ENCODE data around the gene TCEANC2.
"Not testable (repeated sequence)": the region's sequence is repeated elsewhere in the genome, so short reads cannot be mapped to it uniquely, and the experiment has no call there.

The TCEANC2 gene

DNA sequence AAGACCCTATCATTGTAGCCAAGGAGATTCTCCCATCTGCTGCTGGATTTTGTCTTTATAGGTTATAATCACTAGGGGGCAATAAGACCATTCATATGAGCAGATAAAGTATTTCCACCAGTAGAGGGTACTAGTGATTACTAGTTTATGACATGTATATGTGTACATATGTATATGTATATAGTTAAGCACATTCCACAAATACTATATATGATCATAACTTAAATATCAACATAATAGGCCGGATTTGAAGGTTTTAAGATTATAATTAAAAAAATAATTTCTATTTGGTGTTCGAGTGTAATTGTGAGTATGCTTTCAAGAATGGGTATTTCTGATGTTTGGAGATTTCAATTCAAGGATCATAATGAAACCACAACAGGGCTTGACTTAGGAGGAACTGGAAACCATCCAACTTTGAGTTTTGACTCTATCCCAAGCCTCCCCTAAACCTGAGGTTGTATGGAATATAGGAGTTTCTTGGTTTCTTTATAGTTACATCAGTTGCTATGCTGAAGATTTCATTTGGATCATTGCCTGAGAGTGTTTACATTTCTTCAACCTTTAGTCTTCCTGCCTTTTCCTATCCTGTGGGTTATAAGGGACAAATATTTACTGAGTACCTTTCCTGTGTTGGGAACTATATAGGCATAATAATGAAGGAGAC is 16.9 kb downstream of the TCEANC2 start:
- Histone ChIP-seq H3K36me3 (ENCODE audit: control insufficient read depth, insufficient read depth, low read length) (no peaks in the 10 kb centered on the region), H3K27me3 (ENCODE audit: control insufficient read depth, insufficient read depth, low read length) (no peaks in the 10 kb centered on the region)

DNA sequence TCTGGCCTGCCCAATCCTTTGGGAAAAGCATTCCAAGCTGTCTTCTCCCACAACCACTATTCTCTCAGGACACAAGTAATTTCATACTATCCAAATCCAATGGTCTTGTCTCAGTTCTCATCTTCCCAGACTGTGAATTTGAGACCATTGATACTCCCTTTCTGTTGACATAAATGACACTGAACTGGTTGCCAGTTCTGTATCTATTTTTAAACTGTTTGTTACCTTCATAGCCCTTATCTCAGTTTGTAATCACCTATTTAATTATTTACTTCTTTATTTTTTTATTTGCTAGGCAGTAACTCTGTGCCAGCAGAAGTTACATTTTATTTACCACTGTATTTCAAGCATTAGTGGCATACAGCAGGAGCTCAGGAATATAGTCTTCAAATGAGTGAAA is 24.0 kb downstream of the TCEANC2 start:
- H3K9ac ChIP-seq (ENCODE audit: low read length), result no peak overlapping the region
- H3K27me3 ChIP-seq (ENCODE audit: control insufficient read depth, insufficient read depth, low read length), result no peaks in the 10 kb centered on the region
- H3K4me3 ChIP-seq (ENCODE audit: low read length), result no peak overlapping the region
- no peaks in the 10 kb centered on the region for H3K9me3 ChIP-seq (ENCODE audit: control insufficient read depth, low read length)
- H3K4me1 ChIP-seq (ENCODE audit: control insufficient read depth, insufficient read depth, low read length), result peaks cover 22% of the 10 kb centered on the region
- no peaks in the 10 kb centered on the region for H3K36me3 ChIP-seq (ENCODE audit: control insufficient read depth, insufficient read depth, low read length)

More for the DNA sequence above, 16.9 kb downstream of the TCEANC2 start:
- Histone ChIP-seq H3K4me3 (ENCODE audit: low read length) (no peak overlapping the region), H3K9me3 (ENCODE audit: control insufficient read depth, low read length) (no peaks in the 10 kb centered on the region), H3K4me1 (ENCODE audit: control insufficient read depth, insufficient read depth, low read length) (peaks cover 21% of the 10 kb centered on the region), H3K9ac (ENCODE audit: low read length) (no peak overlapping the region)

DNA sequence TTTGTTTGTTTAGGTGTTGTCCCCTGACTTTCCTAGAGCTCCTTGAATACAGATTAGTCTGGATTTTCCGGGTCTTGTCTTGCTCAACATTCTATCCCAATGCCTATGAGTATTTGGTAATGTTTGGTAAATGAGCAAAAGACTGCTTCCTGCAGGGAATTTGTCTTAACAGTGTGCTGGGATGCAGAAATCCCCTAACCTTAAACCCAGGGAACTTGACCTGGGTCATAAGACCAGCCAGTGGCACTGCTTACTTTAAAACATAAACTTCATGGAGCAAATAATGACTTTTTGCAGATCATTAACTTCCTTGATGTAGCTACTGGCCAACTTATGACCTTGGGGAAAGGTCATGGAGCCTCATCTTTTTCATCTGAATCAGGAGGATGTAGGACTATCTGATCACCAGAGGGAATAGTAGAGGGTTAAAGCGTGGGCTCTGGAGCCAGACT is 27.2 kb downstream of the TCEANC2 start:
- H3K36me3 ChIP-seq (ENCODE audit: control insufficient read depth, insufficient read depth, low read length), result no peaks in the 10 kb centered on the region
- H3K4me1 ChIP-seq (ENCODE audit: control insufficient read depth, insufficient read depth, low read length), result peaks cover 15% of the 10 kb centered on the region
- H3K9me3 ChIP-seq (ENCODE audit: control insufficient read depth, low read length), result no peaks in the 10 kb centered on the region
- no peaks in the 10 kb centered on the region for H3K27me3 ChIP-seq (ENCODE audit: control insufficient read depth, insufficient read depth, low read length)
- no peak overlapping the region for H3K9ac ChIP-seq (ENCODE audit: low read length)
- H3K4me3 ChIP-seq (ENCODE audit: low read length), result no peak overlapping the region

DNA sequence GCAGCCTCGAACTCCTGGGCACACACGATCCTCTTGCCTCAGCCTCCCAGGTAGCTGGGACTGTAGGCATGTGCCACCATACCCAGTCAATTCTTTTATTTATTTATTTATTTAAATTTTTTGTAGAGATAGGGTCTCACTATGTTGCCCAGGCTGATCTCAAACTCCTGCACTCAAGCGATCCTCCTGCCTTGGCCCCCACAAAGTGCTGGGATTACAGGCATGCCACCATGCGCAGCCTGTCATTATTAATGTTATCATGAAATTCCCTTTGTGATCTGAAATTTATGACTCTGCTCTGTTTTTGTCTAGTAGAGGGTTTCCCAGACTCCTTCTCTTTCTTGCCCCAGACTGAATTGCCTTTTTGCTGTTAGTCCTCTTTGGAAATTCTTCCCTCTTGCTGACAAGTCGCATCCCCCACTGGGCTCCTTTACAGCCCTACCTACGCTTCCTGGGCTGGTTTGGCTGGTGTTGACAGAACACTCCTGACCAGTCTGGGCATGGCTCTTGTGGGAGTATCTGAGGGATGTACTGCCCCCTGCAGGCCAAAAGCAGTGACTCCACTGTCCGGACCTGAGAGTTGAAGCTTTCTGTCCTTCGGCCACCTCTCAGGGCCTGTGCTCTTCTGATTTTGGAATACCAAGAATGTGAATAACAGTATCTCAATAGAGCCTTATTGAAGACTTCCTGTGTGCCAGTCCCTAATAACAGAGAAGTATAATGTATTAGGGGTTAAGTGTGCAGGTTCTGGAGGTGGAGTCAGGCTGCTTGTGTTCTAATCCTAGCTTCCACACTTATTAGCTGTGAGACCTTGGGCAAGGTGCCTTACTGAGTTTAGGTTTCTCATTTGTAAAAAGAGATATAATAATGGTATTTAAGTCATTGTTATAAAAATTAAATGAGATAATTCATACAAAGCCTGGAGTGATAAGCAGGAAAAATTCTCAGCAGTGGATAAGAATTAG is 28.2 kb downstream of the TCEANC2 start:
- H3K36me3 ChIP-seq (ENCODE audit: control insufficient read depth, insufficient read depth, low read length), result no peaks in the 10 kb centered on the region
- H3K9me3 ChIP-seq (ENCODE audit: control insufficient read depth, low read length), result no peaks in the 10 kb centered on the region
- no peaks in the 10 kb centered on the region for H3K27me3 ChIP-seq (ENCODE audit: control insufficient read depth, insufficient read depth, low read length)
- peaks cover 15% of the 10 kb centered on the region for H3K4me1 ChIP-seq (ENCODE audit: control insufficient read depth, insufficient read depth, low read length)
- peak overlapping the region; percentile 13 for H3K9ac ChIP-seq (ENCODE audit: low read length)
- no peak overlapping the region for H3K4me3 ChIP-seq (ENCODE audit: low read length)

DNA sequence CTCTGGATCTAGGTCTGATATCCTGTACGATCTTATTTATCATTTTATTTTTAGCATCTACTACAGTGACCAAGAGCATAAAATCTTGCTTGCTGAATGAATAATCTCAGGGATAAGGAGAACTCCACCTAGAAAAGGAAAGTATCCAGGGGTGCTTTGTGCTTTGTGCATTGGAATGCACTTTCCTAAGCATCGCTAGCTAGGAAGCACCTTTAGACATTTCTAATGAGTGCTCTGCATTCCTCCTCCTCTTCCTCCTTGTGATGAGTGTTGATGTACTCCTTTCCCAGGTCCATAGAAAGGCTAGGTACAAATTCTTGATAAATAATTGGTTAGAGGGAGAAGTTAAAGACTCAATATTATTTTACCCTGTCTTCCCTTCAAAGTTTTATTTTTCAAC is 31.4 kb downstream of the TCEANC2 start:
- no peaks in the 10 kb centered on the region for H3K27me3 ChIP-seq (ENCODE audit: control insufficient read depth, insufficient read depth, low read length)
- no peaks in the 10 kb centered on the region for H3K36me3 ChIP-seq (ENCODE audit: control insufficient read depth, insufficient read depth, low read length)
- H3K4me3 ChIP-seq (ENCODE audit: low read length), result no peak overlapping the region
- no peak overlapping the region for H3K9ac ChIP-seq (ENCODE audit: low read length)
- peaks cover 15% of the 10 kb centered on the region for H3K4me1 ChIP-seq (ENCODE audit: control insufficient read depth, insufficient read depth, low read length)
- H3K9me3 ChIP-seq (ENCODE audit: control insufficient read depth, low read length), result no peaks in the 10 kb centered on the region

DNA sequence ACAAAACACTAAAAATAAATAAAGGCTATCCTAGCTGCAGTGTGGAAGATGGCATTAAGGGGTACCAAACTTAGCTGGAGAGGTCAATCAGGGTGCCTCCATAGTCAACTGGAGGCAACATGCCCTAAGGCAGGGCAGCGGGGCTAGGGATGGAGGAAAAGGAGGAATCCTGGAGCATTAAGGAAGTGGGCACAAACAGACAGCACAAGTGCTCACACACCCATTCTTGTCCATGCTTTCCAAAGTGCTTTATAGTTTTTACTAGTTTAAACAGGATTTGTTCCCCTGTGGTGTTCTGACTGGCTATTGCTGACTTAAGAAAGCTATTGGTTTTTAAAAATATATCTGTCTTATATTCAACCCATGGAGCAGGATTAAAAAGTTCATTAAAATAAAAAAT is 33.3 kb downstream of the TCEANC2 start:
- Histone ChIP-seq H3K4me3 (ENCODE audit: low read length) (no peak overlapping the region), H3K9me3 (ENCODE audit: control insufficient read depth, low read length) (no peaks in the 10 kb centered on the region), H3K9ac (ENCODE audit: low read length) (no peak overlapping the region)

DNA sequence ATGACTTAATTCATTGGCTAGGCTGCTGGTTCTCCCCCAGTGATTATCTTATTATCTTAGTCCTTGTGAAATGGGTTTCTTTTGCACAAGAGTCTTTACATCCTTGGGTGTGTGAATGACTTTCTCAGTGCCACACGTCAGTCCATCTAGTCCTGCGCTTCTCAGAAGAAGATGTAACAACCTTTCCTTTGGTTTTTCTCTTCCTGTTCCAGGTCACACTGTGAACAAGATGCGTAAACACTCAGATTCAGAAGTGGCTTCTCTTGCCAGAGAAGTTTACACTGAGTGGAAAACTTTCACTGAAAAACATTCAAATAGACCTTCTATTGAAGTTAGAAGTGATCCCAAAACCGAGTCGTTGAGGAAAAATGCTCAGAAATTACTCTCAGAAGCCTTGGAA is 35.0 kb downstream of the TCEANC2 start:
- Histone ChIP-seq H3K4me3 (ENCODE audit: low read length) (no peak overlapping the region), H3K4me1 (ENCODE audit: control insufficient read depth, insufficient read depth, low read length) (peaks cover 17% of the 10 kb centered on the region), H3K9ac (ENCODE audit: low read length) (no peak overlapping the region), H3K36me3 (ENCODE audit: control insufficient read depth, insufficient read depth, low read length) (no peaks in the 10 kb centered on the region), H3K9me3 (ENCODE audit: control insufficient read depth, low read length) (no peaks in the 10 kb centered on the region), H3K27me3 (ENCODE audit: control insufficient read depth, insufficient read depth, low read length) (no peaks in the 10 kb centered on the region)

More for the DNA sequence above, 33.3 kb downstream of the TCEANC2 start:
- Histone ChIP-seq H3K4me1 (ENCODE audit: control insufficient read depth, insufficient read depth, low read length) (peaks cover 4% of the 10 kb centered on the region), H3K36me3 (ENCODE audit: control insufficient read depth, insufficient read depth, low read length) (no peaks in the 10 kb centered on the region), H3K27me3 (ENCODE audit: control insufficient read depth, insufficient read depth, low read length) (no peaks in the 10 kb centered on the region)

DNA sequence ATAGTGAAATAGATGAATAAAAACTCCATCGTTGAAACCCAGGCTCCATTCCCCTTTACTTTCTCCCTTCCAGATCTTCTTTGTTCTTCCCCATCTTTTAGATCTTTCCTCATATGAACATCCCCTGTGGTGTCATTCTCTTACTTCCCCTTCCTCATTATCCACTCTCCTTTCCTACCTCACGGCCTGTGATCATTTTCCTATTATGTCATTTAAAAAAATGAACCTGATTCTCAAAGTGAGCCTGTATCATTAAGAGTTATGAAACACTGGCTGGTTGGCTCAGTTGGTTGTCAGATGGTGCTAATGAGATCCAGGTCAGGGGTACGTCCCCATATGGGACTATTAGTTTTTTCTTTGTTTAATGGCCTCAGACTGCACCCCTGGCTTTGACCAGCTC is 38.3 kb downstream of the TCEANC2 start:
- H3K9me3 ChIP-seq (ENCODE audit: control insufficient read depth, low read length), result no peaks in the 10 kb centered on the region
- H3K4me1 ChIP-seq (ENCODE audit: control insufficient read depth, insufficient read depth, low read length), result peaks cover 45% of the 10 kb centered on the region
- H3K9ac ChIP-seq (ENCODE audit: low read length), result no peak overlapping the region
- no peaks in the 10 kb centered on the region for H3K27me3 ChIP-seq (ENCODE audit: control insufficient read depth, insufficient read depth, low read length)
- no peaks in the 10 kb centered on the region for H3K36me3 ChIP-seq (ENCODE audit: control insufficient read depth, insufficient read depth, low read length)
- no peak overlapping the region for H3K4me3 ChIP-seq (ENCODE audit: low read length)

DNA sequence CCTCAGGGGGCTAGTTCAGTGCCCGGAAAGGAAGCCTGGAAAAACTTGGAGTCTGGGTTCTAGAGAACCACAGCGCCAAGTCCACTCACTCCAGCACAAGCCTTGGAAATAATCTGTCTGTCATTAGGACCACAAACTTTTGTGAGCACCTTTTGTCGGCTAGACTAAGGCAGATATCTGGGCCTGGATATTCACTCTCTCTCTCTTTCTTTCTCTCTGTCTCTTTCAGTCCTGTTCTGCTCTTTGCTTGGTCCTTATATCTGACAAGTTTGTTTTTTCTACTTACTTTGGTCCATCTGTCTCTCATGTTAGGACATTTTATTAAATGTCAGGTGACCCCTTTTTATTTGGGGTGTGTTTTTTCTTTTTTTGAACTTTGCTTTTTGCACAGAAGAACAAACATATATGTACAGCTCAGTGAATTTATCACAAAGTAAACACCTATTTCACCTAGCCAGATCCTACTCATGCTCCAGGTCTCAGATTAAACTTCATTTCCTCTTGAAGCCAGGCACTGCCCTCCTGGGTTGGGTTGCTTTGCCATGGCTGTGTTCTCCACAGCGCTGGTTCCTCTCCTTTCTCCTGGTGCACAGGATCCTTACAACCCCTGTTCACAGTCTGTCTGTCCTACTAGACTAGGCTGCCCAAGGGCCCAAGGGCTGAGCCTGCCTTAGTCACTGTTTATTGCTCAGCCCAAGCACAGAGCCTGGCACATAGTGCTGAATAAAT is 40.8 kb downstream of the TCEANC2 start:
- Histone ChIP-seq H3K9ac (ENCODE audit: low read length) (peak overlapping the region; percentile 7), H3K4me1 (ENCODE audit: control insufficient read depth, insufficient read depth, low read length) (peaks cover 45% of the 10 kb centered on the region), H3K27me3 (ENCODE audit: control insufficient read depth, insufficient read depth, low read length) (no peaks in the 10 kb centered on the region), H3K9me3 (ENCODE audit: control insufficient read depth, low read length) (no peaks in the 10 kb centered on the region), H3K36me3 (ENCODE audit: control insufficient read depth, insufficient read depth, low read length) (no peaks in the 10 kb centered on the region), H3K4me3 (ENCODE audit: low read length) (no peak overlapping the region)

DNA sequence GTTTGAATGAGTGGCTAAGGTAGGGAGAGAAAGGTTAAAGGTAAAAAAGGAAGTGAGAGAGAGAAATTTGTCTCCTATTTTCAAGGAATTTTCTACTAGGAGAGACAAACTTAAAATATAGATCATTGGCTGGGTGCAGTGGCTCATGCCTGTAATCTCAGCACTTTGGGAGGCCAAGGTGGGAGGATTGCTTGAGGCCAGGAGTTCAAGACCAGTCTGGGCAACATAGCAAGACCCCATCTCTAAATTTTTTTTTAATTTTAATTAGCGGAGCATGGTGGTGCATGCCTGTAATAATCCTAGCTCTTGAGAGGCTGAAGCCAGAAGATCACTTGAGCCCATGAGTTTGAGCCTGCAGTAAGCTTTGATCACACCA is 41.3 kb downstream of the TCEANC2 start:
- not testable (repeated sequence) for H3K9me3 ChIP-seq (ENCODE audit: control insufficient read depth, low read length); H3K27me3 ChIP-seq (ENCODE audit: control insufficient read depth, insufficient read depth, low read length); H3K4me3 ChIP-seq (ENCODE audit: low read length); H3K36me3 ChIP-seq (ENCODE audit: control insufficient read depth, insufficient read depth, low read length); H3K9ac ChIP-seq (ENCODE audit: low read length)
- peaks cover 45% of the 10 kb centered on the region for H3K4me1 ChIP-seq (ENCODE audit: control insufficient read depth, insufficient read depth, low read length)

DNA sequence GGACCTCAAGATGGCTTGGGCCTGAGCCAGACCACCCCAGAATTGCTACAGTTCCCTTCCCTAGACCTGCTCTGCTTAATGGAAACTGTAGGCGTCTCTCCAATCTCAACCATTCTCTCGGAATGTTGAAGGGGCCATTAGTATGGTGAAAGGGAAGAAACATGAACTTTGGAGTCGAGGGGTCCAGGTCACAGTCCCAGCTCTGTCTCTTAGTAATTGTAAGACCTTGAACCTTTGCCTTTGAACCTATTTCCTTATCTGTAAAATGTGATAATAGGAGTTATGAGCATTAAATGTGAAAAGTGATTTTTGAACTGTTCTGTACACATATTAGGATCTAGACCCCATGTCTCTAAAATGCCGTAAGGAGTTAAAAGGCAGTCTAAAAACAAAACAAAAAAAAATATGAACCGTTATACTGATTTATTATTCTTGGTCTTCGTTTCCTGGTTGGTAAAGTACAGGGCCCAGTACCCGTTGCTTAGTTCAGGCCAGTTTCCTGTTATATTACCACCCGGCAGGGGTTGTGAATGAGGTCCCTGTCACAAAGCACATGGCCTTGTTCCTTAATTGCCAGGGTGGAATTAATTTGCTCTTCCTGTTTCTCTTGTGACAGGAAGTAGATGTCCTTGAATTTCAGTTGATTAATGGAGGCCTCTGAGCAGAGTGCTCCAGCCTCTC is 42.3 kb downstream of the TCEANC2 start:
- H3K9me3 ChIP-seq (ENCODE audit: control insufficient read depth, low read length), result no peaks in the 10 kb centered on the region
- no peaks in the 10 kb centered on the region for H3K27me3 ChIP-seq (ENCODE audit: control insufficient read depth, insufficient read depth, low read length)
- no peak overlapping the region for H3K4me3 ChIP-seq (ENCODE audit: low read length)
- H3K9ac ChIP-seq (ENCODE audit: low read length), result no peak overlapping the region
- no peaks in the 10 kb centered on the region for H3K36me3 ChIP-seq (ENCODE audit: control insufficient read depth, insufficient read depth, low read length)
- peaks cover 51% of the 10 kb centered on the region for H3K4me1 ChIP-seq (ENCODE audit: control insufficient read depth, insufficient read depth, low read length)
